HG03175 (cell line): ENCODE results near the gene LRRK2.
A peak's percentile ranks its signal among the peaks of the same experiment; 100 is the strongest.
"Not testable (repeated sequence)": the region's sequence is repeated elsewhere in the genome, so short reads cannot be mapped to it uniquely, and the experiment has no call there.

Experiments
- ATAC-seq: cut with Tn5 transposase; IDR thresholded peaks from one replicate; pipeline ENCODE4 v1.9.1; 2021; ENCODE audit warnings: mild to moderate bottlenecking, moderate library complexity; ENCODE audit not compliant: unreplicated experiment

Gene LRRK2

GRCh38 chr12:40244526-40245156 is 19.8 kb downstream of the LRRK2 start:
- ATAC-seq = not testable (repeated sequence)

GRCh38 chr12:40248034-40248433 is 23.2 kb downstream of the LRRK2 start:
- no peak for ATAC-seq

- ATAC-seq = peak; percentile 81
These were observed 23.9 kb downstream of the LRRK2 start for GRCh38 chr12:40248585-40249297.

- not testable (repeated sequence) for ATAC-seq
These were observed 25.9 kb downstream of the LRRK2 start for GRCh38 chr12:40250652-40251051.

- ATAC-seq = no peak
These were observed 29.1 kb downstream of the LRRK2 start for GRCh38 chr12:40253936-40254335.

- no peak for ATAC-seq
These were observed 29.8 kb downstream of the LRRK2 start for GRCh38 chr12:40254455-40255085.

- ATAC-seq = no peak
These were observed 33.6 kb downstream of the LRRK2 start for GRCh38 chr12:40258371-40258770.

- peak; percentile 83 for ATAC-seq
These were observed 37.1 kb downstream of the LRRK2 start for GRCh38 chr12:40261937-40262336.

- peak; percentile 84 for ATAC-seq
These were observed 37.9 kb downstream of the LRRK2 start for GRCh38 chr12:40262657-40263056.

GRCh38 chr12:40263616-40264409 is 39.0 kb downstream of the LRRK2 start:
- no peak for ATAC-seq

GRCh38 chr12:40271981-40272664 is 47.3 kb downstream of the LRRK2 start:
- ATAC-seq = no peak

- no peak for ATAC-seq
These were observed 57.1 kb downstream of the LRRK2 start for GRCh38 chr12:40281791-40282364.

- ATAC-seq = no peak
These were observed 61.8 kb downstream of the LRRK2 start for GRCh38 chr12:40286583-40286982.

- ATAC-seq = no peak
These were observed 62.7 kb downstream of the LRRK2 start for GRCh38 chr12:40287369-40287975.

- ATAC-seq = no peak
These were observed 68.1 kb downstream of the LRRK2 start for GRCh38 chr12:40292788-40293429.

GRCh38 chr12:40298341-40298740 is 73.5 kb downstream of the LRRK2 start:
- no peak for ATAC-seq

- no peak for ATAC-seq
These were observed 75.7 kb downstream of the LRRK2 start for GRCh38 chr12:40300490-40300889.

GRCh38 chr12:40309001-40309400 is 84.2 kb downstream of the LRRK2 start:
- no peak for ATAC-seq

- ATAC-seq = no peak
These were observed 85.4 kb downstream of the LRRK2 start for GRCh38 chr12:40310211-40310610.
